H1 (cell line): ENCODE results near the gene ING4. TPM values are rescaled to one million over a fixed set of nuclear protein-coding genes. Genes with fewer than 3 reads are reported as not detected.

Experiments used
- BRCA1 ChIP-seq: IDR thresholded peaks from 2 replicates; pipeline ENCODE4 v1.6.1; 2012; ENCODE audit warnings: low read depth, low read length, improper control_type of control experiment
- CHD7 ChIP-seq: fragments of 300-600 bp; sonication (generic); IDR thresholded peaks from 2 replicates; pipeline ENCODE4 v1.7.1; 2012; ENCODE audit warnings: low read length, moderate library complexity, mild to moderate bottlenecking, inconsistent platforms; ENCODE audit not compliant: insufficient replicate concordance
- CTBP2 ChIP-seq: IDR thresholded peaks from 2 replicates; pipeline ENCODE4 v1.7.0; 2011; ENCODE audit warnings: borderline replicate concordance, mild to moderate bottlenecking, moderate library complexity, mixed read lengths, low read length; ENCODE audit not compliant: insufficient read depth, insufficient read length
- GABPA ChIP-seq: IDR thresholded peaks from 2 replicates; pipeline ENCODE4 v1.6.1; 2011; ENCODE audit warnings: mild to moderate bottlenecking, low read length, moderate library complexity, borderline replicate concordance; ENCODE audit not compliant: insufficient read depth
- HDAC2 ChIP-seq, 2 experiments: fragments of 300-600 bp in 1 of 2; sonication (generic) in 1 of 2; IDR thresholded peaks; 2 replicates each; pipeline ENCODE4 v1.6.1; 2011 to 2012; ENCODE audit warnings: low read depth in 2 of 2, low read length in 2 of 2, mild to moderate bottlenecking in 2 of 2, moderate library complexity in 2 of 2, borderline replicate concordance in 1 of 2, inconsistent platforms in 1 of 2
- PHF8 ChIP-seq: fragments of 200-600 bp; sonication (generic); conservative IDR thresholded peaks from 2 replicates; pipeline ENCODE4 v1.7.1; 2012; ENCODE audit warnings: low read depth, mild to moderate bottlenecking, inconsistent platforms, low read length, moderate library complexity
- RXRA ChIP-seq: IDR thresholded peaks from 2 replicates; pipeline ENCODE4 v1.6.1; 2011; ENCODE audit warnings: low read depth, mild to moderate bottlenecking, low read length, moderate library complexity; ENCODE audit not compliant: insufficient read depth
- SP2 ChIP-seq: IDR thresholded peaks from 2 replicates; pipeline ENCODE4 v1.6.1; 2012; ENCODE audit warnings: mild to moderate bottlenecking, low read length, inconsistent platforms
- TEAD4 ChIP-seq: IDR thresholded peaks from 2 replicates; pipeline ENCODE4 v1.6.1; 2012; ENCODE audit warnings: low read depth, low read length, inconsistent platforms, mixed read lengths
- polyA plus RNA-seq, 7 experiments: library from polyadenylated mRNA; depleted of rRNA in 3 of 7; stranded (reverse) in 5 of 7; unstranded in 2 of 7; fragments of >200 nt in 5 of 7; fragments of 200-250 nt in 2 of 7; gene quantifications; 1 replicate in 5 of 7; 2 replicates in 1 of 7; 4 replicates in 1 of 7; pipeline versions ENCODE4 v1.2.1 to v1.2.3, GENCODE V29; 2011 to 2013; ENCODE audit warnings: missing spikeins in 2 of 7, mixed read lengths in 2 of 7
- total RNA-seq: library from RNA; stranded (reverse); fragmentation: NEBNext Ultra II Directional; extraction: Animal tissue kit (Norgen Biotek cat#: 25700); gene quantifications from 2 replicates; pipeline ENCODE4 v1.2.1, GENCODE V29; 2021

The ING4 gene
- total and polyA plus RNA-seq, 2 of the 8 experiments (the other 6 are each of a cell fraction or from before 2014, with no cell fraction given) = 22.9 to 28.6 TPM

DNA sequence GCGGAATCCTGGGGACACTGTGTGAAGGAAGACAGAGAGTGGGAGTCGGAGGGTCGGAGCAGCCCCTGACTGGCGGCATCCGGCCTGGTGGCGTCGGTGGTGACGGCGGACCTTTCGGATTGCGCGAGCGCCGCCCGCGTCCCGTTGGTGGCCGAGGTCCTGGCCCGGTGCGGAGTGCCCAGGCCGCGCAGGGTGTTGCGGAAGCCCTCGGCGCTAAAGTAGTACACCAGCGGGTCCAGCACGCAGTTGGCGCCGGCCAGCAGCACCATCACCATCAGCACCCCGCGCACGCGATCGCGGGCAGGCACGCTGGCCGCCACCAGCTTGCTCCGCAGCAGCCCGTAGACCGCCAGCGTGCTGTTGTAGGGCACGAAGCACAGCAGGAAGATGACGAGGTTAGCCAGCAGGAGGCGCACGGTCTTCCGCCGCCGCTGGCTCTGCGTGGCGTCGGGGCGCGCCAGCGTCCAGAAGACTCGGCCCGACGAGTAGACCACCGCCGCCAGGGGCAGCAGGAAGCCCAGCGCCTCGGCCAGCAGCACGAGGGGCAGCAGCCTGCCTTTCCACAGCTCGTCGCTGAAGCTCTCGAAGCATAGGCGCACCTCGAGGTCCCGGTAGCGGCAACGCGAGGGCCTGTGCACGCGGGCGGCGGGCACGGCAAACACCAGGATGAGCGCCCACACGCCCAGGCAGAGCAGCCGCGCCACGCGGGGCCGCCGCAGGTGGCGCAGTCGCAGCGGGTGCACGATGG, 42.6 kb downstream of the ING4 start (continued):
- TF ChIP-seq CHD7 (no peak), CTBP2 (peak; percentile 89), GABPA (peak; percentile 39; the same call in 1 of the 2 replicates), RXRA (no peak), TEAD4 (no peak; the same call in 1 of the 2 replicates), SP2 (no peak), PHF8 (peak; percentile 54; the same call in 1 of the 2 replicates), BRCA1 (no peak), HDAC2 (IDR thresholded peaks at IDR 0.05; ENCODE audit: borderline replicate concordance in 1 of 2, low read depth in 2 of 2, low read length in 2 of 2) (peak in 1 of 2 experiments; percentile 79; a peak in 2 of 4 replicates)
